SK-N-SH (cell line): ENCODE measurements around the gene MSRB1.

Experiments
- EP300 ChIP-seq, 2 experiments: IDR thresholded peaks; 2 replicates each; pipeline versions ENCODE4 v1.4.0 to v1.6.1; 2012; ENCODE audit warnings: borderline replicate concordance in 1 of 2, low read depth in 1 of 2, low read length in 1 of 2
- EZH2phosphoT487 ChIP-seq: fragments of 200-600 bp; sonication (generic); IDR thresholded peaks from 2 replicates; pipeline ENCODE4 v1.6.1; 2017; ENCODE audit warnings: low read depth, mixed run types, mild to moderate bottlenecking, antibody characterized with exemption, moderate library complexity, borderline replicate concordance
- FOSL2 ChIP-seq: IDR thresholded peaks from 2 replicates; pipeline ENCODE4 v1.4.0; 2012; ENCODE audit warnings: low read depth, mild to moderate bottlenecking, moderate library complexity, borderline replicate concordance
- GABPA ChIP-seq: IDR thresholded peaks from 2 replicates; pipeline ENCODE4 v1.4.0; 2012; ENCODE audit warnings: low read depth, mild to moderate bottlenecking
- JUND ChIP-seq: IDR thresholded peaks from 2 replicates; pipeline ENCODE4 v1.4.0; 2012
- MAX ChIP-seq: IDR thresholded peaks from 2 replicates; pipeline ENCODE4 v1.4.0; 2012; ENCODE audit warnings: low read depth
- POLR2AphosphoS5 ChIP-seq: IDR thresholded peaks from 2 replicates; pipeline ENCODE4 v1.6.1; 2012; ENCODE audit warnings: low read depth, low read length
- SIN3A ChIP-seq: IDR thresholded peaks from 2 replicates; pipeline ENCODE4 v1.6.1; 2012; ENCODE audit warnings: low read depth, mild to moderate bottlenecking, low read length, moderate library complexity, borderline replicate concordance
- SMC3 ChIP-seq: IDR thresholded peaks from 2 replicates; pipeline ENCODE4 v1.6.1; 2012; ENCODE audit warnings: low read depth, low read length, improper control_type of control experiment
- TAF1 ChIP-seq: IDR thresholded peaks from 2 replicates; pipeline ENCODE4 v1.6.1; 2012; ENCODE audit warnings: low read depth, mild to moderate bottlenecking, low read length, moderate library complexity, borderline replicate concordance
- USF2 ChIP-seq: fragments of 150-350 bp; IDR thresholded peaks from 2 replicates; pipeline ENCODE4 v1.6.1; 2017; ENCODE audit warnings: antibody characterized with exemption, low read length, low read depth, borderline replicate concordance
- TF ChIP-seq, protein P1 (sequence below): fragments of 200-600 bp; sonication (generic); IDR thresholded peaks from 2 replicates; pipeline ENCODE4 v1.6.1; 2017; ENCODE audit warnings: antibody characterized with exemption, mild to moderate bottlenecking, moderate library complexity

GRCh38 chr16:1990351-1991134 lies 47.5 kb upstream of the MSRB1 start:
- no peak for TF ChIP-seq JUND
- TF ChIP-seq, protein P1, sequence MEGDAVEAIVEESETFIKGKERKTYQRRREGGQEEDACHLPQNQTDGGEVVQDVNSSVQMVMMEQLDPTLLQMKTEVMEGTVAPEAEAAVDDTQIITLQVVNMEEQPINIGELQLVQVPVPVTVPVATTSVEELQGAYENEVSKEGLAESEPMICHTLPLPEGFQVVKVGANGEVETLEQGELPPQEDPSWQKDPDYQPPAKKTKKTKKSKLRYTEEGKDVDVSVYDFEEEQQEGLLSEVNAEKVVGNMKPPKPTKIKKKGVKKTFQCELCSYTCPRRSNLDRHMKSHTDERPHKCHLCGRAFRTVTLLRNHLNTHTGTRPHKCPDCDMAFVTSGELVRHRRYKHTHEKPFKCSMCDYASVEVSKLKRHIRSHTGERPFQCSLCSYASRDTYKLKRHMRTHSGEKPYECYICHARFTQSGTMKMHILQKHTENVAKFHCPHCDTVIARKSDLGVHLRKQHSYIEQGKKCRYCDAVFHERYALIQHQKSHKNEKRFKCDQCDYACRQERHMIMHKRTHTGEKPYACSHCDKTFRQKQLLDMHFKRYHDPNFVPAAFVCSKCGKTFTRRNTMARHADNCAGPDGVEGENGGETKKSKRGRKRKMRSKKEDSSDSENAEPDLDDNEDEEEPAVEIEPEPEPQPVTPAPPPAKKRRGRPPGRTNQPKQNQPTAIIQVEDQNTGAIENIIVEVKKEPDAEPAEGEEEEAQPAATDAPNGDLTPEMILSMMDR: no peak
- no peak for TF ChIP-seq EP300 (IDR thresholded peaks at IDR 0.05; ENCODE audit: borderline replicate concordance in 1 of 2, low read depth in 1 of 2, low read length in 1 of 2)
- TF ChIP-seq POLR2AphosphoS5: no peak
- no peak for TF ChIP-seq USF2
- TF ChIP-seq EZH2phosphoT487: no peak
- no peak for TF ChIP-seq FOSL2
- no peak for TF ChIP-seq TAF1
- no peak for TF ChIP-seq MAX
- TF ChIP-seq GABPA: no peak
- no peak for TF ChIP-seq SIN3A
- no peak for TF ChIP-seq SMC3
